Activated CD4-positive, alpha-beta T cell treated with anti-CD3 and anti-CD28 coated beads, Interleukin-2, amount 50 U/mL, for 16 hours (primary cell): ENCODE data around the gene ART5.

Experiments
- DNase-seq: peaks from one replicate; pipeline ENCODE4 v3.0.0-alpha.2; 2020

ART5 gene, protein sequence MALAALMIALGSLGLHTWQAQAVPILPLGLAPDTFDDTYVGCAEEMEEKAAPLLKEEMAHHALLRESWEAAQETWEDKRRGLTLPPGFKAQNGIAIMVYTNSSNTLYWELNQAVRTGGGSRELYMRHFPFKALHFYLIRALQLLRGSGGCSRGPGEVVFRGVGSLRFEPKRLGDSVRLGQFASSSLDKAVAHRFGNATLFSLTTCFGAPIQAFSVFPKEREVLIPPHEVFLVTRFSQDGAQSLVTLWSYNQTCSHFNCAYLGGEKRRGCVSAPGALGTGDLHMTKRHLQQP

DNA sequence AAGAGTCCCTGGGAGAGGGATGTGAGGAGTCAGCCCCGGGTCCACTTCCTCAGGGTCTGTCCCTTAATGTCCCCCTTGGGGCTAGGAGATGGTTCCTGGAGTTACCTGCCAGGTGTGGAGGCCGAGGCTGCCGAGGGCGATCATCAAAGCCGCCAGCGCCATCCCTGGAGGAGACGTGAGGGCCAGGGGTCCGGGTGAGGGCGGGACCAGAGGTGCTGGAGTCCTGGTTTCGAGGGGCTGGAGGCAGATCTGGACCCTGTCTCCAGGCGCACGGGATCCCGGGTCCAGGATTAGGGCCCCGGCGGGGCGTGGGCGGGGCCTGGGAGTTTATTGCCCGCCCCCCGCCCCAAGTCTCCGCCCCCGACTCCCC, at the start of gene ART5:
Gene ART5 (minus strand): TSS at position 292 of the 370 bp plus-strand sequence. CDS start 130 bp downstream, at position 162.
- no peak for DNase-seq

DNA sequence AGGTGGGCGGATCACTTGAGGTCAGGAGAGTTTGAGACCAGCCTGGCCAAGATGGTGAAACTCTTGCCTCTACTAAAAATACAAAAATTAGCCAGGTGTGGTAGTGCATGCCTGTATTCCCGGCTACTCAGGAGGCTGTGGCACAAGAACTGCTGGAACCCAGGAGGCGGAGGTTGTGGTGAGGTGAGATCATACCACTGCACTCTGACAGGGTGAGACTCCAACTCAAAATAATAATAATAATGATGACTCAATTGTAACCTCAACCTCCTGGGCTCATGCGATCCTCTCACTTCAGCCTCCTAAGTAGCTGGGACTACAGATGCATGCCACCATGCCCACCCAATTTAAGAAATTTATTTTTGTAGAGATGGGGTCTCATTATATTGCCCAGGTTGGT, 45.0 kb upstream of the ART5 start:
- DNase-seq = no peak

DNA sequence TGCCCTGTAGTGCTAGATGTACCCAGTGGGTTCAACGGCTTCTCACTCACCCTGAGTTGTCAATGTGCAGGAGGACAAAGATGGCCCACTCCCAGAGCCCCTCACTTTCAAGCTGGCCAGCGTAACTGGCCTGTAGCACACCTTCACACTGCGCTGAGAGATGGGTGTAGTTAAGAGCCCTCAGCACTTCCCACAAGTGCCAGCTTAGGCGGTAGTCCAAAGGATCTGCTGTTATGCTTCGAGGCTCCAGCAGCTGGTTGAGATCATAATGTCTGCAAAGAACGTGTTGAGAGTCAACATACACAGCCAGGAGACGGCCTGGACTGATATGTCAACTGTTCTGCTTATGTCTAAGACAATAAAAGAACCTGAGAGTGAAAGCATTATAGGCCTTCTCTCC, 44.1 kb upstream of the ART5 start:
- DNase-seq = no peak

DNA sequence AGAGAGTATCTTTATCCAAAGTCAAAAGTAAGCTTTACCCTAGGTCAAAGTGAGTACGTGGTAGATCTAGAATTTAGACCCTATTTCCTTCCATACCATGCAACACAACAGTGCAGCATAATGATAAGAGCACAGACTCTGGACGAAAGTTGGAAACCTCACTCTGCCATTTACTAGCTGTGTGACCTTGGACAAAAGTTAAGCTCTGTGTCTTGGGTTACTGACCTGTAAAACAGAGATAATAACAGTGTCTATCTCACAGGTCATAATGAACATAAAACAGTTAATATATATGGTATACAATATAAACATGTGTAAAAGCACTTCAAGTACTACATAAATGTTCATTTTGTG, 43.0 kb upstream of the ART5 start:
- no peak for DNase-seq

DNA sequence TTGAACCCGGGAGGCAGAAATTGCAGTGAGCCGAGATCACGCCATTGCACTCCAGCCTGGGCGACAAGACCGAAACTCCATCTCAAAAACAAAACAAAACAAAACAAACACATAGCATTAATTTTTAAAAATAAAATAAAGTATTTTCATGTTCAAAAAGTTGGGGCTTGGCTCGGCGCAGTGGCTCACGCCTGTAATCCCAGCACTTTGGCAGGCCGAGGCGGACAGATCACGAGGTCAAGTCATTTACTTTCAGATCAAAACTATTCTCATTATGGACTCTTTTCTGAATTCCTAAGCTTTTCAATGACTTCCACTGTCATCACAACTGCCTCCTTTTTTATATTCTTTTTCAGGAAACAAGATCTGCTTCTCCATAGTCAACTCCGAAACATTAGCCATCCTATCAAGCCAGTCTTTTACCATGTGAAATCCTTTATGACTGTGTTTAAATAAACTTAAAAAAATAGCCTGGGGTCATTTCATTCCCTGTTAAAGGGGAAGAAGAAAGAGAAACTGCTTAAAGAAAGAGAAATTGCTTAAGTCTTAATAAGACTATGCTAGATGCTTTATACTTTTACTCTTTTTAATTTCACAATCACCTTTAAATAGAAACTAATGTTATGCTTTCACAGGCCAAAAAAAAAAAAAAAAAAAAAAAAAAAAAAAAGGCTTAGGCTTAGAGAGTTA, 42.5 kb upstream of the ART5 start:
- DNase-seq = no peak

DNA sequence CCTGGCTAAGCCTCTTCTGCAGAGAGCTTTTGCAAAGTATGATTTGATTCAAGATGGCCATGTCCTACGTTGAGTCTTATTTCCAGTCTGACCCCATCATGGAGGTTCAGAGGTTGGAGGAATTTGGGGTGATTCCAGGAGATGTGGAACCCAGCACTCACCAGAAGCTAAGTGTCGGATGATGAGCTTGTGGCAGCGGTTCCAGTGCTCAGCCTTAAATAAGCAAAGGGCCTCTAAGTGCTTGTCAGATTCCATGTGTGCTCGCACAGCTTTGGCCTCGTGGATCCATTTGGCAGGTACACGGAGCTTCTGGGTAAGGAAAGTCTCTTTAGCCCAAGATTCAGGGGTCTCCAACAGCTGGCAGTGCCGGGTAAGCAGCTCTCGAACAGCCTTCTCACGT, 41.2 kb upstream of the ART5 start:
- no peak for DNase-seq

DNA sequence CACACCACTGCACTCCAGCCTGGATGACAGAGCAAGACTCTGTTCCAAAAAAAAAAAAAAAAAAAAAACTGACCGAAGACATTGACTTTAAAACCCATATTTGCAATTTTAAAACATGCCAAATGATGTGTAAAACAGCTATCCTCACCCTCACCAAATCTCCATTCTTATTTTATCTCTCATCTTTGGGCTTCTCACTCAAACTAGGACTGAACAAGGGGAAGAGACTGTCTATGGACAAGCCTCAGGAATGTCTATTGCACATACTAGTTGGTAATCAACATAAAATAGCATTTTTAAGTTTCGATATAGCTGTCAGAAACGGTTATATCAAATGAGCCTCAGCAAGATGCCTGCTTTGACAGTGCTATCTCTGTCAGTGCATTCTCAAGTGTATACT, 37.3 kb upstream of the ART5 start:
- no peak for DNase-seq

DNA sequence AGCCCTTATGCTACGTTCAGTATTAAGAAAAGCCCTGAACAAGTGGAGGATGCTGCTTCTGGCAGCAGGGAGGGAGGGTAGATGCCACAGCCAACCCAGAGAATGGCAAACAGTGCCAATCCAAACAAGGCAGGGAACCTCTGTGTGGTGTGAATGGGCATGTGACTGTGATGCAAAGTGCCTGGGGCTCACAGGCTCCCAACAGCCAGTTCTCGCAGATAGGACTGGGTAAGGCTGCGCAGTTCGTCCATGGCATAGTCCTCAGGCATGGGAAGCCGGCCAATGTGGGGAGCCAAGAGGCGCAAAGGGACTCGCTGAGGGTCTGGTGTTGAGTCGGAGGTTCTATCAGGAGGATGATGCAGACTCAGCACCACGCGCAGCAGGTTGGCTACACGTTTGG, 34.2 kb upstream of the ART5 start:
- no peak for DNase-seq

DNA sequence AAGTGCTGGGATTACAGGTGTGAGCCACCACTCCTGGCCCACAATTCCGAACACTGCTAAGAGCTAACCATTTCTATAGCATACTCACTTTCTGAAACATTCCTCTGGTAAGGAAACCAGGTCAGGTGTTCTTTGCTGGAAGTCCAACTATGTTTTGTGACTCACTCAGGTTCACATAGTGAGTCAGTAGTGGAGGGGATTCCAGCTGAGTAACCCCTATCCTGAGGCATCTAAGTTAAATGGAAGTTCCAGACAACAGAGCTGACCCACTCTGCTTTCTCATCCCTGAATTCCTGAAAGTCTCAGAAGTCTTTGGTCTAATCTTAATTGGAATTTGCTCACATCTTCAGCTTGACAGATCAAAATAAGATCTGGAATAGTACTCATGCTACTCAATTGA, 32.4 kb upstream of the ART5 start:
- no peak for DNase-seq

DNA sequence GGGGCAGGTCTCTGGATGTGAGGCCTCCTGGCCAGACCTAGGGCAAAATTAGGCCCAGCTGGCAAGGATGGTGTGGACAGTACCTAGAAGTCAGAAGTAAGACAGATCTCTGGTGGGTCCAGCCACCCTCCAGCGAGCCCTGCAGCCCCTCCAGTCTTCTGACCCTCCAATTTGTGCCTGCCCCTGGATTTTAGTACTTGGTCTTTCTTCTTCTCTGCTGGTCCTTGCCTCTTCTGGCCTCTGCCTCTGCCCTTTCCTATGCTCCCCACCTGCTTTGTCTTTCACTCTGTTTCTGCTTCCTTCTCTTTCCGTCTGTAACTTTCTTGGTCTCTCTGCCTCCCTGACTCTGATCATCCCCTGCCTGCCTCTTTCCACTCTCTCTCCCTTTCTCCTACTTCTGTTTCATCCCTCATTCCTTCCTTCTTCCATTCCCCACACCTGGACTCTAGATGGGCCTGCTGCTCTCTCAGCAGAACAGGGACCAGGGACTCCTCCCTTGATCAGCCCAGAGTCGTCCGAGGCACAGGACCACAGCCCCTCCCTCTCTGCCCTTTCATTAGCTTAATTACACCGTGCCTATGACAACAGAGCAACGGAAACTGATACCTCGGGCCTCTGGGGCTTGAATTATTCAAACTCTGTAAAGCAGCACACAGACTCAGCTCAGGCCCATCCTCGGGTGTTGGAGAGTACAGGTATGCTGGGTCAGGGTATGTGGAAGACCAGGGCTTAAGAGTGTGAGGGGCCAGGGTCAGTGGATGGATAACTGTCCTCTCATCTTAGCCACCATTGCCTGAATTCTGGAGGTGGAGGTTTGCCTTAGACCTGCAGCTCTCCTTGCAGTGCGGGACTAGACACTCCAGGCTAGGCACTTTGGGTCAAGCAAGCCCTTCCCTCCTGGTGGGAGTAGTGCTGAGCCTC, 29.8 kb upstream of the ART5 start, which contains the start of gene CHRNA10:
Gene CHRNA10 (minus strand): TSS at position 51 of the 921 bp plus-strand sequence. CDS start 72 bp downstream, outside the sequence.
- no peak for DNase-seq

DNA sequence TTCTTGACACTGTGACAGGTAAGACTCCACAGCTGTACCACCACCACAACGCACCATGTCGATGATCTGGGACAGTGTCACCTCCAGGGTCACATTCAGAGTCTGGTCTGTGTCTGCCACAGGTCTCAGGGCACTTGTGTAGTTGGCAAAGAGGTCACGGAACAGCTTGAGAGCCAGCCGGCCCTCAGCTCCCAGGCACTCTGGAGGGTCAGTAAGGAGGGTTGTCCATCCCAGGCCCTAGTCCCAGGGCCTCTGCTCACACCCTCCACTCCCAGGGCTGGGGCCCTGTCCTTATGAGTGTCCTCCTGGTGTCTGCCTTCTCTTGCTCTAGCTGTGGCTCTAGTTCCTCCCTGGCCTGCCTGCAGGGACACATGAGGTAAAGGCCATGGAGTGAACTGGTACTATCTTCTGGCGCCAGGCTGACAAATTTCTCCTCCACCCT, 28.0 kb upstream of the ART5 start:
- DNase-seq = no peak

DNA sequence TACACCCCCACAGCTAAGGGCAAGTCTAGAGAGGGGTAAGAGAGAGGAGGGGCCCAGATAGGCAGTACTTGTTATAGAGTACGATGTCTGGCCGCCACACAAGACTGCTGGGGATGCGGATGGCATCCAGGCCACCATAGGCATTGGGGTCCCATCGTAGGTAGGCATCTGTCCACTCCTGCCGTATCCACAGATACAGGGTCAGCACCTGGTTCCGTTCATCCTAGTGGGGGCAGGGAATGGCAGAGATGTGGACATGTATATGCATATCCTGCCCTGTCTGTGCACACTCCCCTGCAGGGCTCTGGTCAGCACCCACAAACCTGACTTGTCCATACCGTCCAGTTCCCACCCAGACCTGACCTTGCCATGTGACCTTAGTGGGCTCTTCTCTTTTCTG, 27.3 kb upstream of the ART5 start:
- DNase-seq = no peak

DNA sequence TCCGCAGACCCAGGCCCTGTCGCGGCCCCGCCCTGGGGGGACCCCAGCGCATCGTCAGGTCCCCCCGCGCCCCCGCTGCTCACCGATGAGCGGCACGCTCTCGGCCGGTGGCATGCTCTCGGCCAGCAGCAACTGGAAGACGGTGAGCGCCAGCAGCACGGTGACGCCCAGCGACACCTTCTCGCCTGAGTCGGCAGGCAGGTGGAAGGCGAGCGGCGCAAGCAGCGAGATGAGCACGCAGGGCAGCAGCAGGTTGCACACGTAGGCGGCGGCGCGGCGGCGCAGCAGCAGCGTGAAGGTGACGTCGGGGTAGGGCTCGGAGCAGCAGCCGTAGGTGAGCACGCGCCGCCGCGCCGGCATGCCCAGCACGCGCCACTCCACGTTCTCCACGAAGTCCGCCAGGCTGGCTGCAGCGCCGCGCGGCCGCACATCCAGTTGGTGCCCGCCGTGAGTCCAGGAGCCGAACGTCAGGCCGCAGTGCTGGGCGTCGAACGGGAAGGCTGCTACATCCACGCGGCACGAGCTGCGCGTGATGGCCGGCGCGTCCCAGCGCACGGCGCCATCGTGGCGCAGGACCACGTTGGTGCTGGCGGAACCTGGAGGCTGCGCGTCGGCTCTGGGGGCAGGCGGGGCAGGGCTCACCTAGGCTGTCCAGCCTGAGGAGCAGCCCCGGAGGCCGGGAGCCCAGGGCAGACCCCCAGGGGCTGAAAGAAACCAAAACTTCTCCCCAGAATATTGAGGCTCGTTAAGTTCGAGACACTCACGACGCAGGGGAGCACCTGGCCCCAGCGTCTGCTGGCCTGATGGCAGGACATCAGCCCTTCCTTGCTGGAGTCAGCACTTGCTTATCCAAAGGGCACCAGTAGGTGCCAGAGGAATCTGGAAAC, 25.6 kb upstream of the ART5 start:
- DNase-seq = no peak

DNA sequence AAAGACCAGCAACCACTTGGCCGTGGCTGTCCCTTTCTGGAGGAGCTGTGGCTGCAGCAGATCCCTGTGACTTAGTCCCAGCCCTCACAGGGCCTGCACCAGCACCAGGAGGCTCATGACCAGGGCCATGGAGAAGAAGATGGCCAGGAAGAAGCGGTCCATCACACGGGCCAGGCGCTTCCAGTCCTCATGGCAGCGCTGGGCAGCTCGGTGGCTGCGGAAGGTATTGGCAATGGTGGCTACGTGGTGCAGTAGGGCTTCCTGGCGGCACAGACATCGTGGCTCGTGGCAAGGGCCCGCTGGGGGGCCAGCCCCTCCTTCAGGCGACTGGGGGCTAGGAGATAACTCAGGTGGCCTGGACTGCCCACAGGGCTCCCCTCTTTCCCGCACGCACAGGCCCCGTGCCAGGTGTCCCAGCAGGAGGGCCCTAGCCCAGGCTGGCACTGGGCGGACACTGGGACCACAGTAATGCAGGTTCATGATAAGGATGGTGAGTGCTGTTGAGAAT, 24.3 kb upstream of the ART5 start:
- DNase-seq = no peak

DNA sequence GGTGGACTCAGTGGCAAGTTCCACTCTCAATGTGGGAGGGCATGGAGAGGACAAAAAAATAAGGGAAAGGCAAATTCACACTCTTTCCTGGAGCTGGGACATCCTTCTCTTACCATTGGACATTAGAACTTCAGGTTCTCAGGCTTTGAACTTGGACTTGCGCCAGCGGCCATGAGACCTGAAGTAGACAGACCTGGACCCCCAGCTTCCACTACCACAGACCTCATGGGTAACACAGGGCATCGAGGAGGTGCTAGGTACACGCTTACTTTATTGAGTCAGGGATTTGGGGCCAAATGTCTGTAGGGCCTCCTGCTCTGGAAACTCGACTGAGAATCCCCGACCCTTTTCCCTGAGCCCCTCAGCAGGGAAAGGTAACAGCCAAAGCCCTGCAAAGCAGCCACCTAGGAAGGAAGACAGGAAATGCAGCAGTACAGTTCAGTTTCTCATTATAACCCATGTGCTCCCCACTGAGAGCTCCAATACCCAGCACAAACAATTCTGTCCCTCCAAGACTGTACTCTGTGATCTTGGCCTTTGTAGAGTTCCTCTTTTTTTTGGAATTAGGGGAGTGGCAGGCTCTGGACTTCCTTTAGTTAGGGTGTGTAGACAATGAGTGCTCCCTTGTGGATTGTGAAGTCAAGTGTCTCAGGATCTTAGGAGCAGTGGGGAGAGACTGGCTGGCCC, 23.7 kb upstream of the ART5 start:
- no peak for DNase-seq

DNA sequence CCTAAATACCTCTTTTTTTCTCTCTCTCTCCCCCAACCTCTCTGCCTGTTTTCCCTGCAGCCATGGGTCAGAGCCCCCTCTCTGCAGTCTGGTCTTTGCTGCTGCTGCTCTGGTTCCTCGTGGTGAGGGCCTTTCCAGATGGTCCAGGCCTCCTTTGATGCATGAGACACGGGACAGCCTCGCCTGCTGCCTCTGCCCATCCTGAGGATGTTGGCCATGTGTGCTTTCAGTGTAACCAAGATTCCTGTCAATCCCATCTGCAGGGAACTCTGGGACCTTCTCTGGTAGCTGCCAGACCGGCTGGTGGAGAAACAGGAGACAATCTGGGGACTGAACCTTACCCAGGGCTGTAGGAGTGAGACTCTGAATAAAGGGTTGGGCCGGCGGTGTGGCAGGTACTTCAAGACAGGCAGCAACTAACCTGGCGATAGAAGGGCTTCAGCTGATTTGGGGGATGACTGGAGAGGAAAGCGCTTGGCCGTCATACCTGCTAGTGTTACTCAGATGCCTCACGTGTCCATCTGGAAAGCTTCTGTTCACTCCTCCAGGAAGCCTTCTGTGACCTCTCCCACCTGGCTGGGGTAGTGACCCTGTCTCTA, 22.3 kb upstream of the ART5 start:
- DNase-seq = no peak

DNA sequence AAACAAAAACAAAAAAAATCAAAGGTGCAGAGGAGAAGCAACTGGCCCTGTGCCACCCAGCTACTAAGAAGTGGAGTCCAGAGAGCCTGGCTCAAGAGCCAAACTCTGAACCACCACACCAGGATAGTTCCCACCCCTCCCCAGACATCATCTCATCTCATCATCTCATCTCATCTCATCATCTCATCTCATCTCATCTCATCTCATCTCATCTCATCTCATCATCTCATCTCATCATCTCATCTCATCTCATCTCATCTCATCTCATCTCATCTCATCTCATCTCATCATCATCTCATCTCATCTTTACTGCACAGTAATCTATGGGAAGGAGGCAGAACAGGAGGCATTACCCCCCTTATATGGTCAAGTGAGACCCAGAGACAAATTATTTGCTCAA, 21.1 kb upstream of the ART5 start:
- DNase-seq = no peak

DNA sequence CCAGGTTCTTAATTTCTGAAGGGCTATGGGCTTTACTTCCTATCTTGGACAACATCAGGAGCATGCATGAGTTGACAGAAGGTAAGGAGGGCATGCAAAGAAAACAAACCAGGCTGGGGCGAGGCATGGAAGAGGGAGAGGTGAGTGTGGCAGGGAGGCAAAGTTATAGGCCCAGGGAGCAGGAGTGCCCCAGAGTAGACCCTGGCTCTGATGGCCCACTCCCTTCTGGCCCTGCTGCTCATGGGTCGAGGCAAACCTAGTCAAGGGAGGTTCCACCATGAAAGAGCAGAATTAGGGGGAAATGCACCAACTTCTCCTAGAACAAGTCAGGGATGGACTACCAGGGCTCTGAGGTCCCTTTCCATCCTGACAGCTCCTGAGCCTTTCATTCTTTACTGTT, 19.2 kb upstream of the ART5 start:
- no peak for DNase-seq

DNA sequence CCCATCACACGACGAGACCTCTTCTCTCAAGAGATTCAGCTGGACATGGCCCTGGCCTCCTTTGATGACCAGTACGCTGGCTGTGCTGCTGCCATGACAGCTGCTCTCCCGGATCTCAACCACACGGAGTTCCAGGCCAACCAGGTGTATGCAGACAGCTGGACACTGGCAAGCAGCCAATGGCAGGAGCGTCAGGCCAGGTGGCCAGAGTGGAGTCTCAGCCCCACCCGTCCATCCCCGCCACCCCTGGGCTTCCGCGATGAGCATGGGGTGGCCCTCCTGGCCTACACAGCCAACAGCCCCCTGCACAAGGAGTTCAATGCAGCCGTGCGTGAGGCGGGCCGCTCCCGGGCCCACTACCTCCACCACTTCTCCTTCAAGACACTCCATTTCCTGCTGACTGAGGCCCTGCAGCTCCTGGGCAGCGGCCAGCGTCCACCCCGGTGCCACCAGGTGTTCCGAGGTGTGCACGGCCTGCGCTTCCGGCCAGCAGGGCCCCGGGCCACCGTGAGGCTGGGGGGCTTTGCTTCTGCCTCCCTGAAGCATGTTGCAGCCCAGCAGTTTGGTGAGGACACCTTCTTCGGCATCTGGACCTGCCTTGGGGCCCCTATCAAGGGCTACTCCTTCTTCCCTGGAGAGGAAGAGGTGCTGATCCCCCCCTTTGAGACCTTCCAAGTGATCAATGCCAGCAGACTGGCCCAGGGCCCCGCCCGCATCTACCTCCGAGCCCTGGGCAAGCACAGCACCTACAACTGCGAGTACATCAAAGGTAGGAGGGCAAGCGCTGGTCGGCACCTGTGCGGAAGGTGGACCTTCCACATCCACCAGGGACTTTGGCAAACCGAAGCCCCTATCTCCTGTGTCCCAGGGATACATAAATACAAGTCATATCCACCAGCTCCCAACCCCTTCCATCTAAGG, 18.1 kb upstream of the ART5 start:
- no peak for DNase-seq

DNA sequence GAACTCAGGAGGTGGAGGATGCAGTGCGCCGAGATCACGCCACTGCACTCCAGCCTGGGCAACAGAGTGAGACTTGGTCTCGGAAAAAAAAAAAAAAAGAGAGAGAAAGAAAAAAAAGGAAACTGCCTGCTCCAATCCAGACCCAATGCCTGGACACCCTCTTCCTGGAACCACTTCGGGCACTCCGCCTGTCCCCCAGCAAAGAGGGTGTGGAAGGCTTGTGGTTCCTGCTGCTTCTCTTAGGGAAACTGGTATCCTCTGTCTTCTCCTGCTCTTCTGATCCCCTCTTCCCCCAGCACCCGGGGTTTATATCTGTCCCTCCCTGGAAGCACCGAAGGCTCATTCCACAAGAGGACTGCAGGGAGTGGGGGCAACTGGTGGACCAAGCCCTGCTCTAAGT, 16.5 kb upstream of the ART5 start:
- DNase-seq = no peak
